Hepatic stellate cell (primary cell): Measurements from ENCODE around the gene FCRLB.
"Not testable (repeated sequence)": the region's sequence is repeated elsewhere in the genome, so short reads cannot be mapped to it uniquely, and the experiment has no call there.

Experiments
- DNase-seq: peaks from one replicate; pipeline ENCODE4 v3.0.0; 2011; ENCODE audit warnings: low spot score

FCRLB gene

DNA sequence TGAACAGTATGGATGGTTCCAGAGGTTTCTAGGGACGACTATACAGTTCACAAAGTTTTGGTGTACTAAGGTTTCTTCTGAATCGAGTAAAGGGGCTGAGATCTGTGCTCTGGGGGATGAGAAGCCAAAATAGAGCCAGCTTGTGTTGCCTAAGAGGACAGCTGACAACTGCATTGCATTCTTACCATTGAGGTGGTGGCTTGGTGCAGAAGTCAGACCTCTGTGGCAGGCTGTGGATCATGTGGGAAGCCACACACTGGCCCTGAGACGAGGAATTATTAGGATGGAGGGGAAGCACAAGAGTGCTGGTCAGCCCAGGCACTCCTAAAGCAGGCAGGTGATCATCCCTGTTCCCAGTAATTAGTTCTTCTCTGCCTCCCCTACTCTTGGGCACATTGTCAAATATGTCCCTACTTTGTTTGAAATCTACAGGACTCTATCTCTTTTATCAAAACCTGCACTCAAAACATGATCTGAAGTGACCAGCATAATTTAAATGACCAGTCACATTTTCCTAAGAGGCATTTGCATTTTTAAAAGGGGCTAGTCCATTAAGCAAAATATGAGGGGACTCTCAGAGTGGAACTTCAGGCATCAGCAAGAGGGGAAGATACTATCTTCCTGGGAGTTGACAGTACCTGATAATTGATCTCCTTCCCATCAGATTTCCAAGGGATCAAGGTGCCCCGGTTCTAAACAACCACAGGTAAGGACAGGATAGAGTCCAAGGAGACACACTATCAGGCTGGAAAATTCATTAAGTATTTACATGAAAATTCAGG lies at the start of gene FCRLB:
TSS of gene FCRLB (plus strand) at position 589 of the 782 bp plus-strand sequence. CDS start 1,129 bp downstream, outside the sequence.
- no peak for DNase-seq

GRCh38 chr1:161673437-161673836 lies 47.9 kb upstream of the FCRLB start:
- not testable (repeated sequence) for DNase-seq

GRCh38 chr1:161674447-161674846 lies 46.9 kb upstream of the FCRLB start:
- not testable (repeated sequence) for DNase-seq

- not testable (repeated sequence) for DNase-seq
Measured at GRCh38 chr1:161674908-161675307, 46.4 kb upstream of the FCRLB start.

DNA sequence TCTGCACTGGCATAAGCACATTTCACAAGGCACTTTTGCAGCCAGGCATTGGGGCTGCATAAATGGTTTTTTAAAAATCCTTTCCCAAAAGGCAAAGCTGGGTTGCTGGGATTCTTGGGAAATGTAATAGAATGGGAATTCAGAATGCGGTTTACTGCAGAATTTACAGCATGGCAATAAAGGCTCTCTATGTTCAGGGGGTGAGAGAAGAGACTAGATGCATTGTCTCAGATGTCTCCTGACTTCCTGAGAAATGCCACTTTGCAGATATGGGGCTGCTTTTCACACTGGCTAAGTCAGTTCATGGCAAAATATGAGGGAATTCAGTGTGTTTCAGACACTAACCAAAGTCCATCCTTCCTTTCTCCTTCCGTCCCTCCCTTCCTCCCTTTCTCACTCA lies 44.9 kb upstream of the FCRLB start:
- DNase-seq = no peak

DNA sequence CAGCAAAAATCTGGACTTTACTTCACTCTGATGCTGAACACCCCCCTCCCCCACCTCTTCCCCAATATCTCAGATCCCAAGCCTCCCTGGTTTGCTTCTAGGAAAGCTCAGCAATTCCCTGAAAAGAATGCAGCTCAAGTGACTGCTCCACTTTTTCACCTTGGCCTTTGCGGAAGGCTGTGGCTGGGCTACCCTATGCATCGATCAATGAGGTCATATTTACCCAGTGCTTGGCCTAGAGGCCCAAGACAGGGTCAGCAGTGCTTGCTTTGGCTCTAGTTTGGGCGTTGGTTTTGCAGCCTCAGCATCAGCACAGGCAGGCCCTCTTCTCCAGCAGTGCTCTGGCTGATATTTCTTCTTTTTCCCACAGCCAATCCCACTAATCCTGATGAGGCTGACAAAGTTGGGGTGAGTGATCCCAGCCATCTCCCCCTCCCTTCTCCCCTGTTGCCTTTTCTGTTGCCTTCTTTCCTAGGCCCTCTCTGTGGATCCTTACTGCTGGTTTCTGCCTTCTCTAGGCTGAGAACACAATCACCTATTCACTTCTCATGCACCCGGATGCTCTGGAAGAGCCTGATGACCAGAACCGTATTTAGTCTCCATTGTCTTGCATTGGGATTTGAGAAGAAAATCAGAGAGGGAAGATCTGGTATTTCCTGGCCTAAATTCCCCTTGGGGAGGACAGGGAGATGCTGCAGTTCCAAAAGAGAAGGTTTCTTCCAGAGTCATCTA lies 44.2 kb upstream of the FCRLB start:
- no peak for DNase-seq

DNA sequence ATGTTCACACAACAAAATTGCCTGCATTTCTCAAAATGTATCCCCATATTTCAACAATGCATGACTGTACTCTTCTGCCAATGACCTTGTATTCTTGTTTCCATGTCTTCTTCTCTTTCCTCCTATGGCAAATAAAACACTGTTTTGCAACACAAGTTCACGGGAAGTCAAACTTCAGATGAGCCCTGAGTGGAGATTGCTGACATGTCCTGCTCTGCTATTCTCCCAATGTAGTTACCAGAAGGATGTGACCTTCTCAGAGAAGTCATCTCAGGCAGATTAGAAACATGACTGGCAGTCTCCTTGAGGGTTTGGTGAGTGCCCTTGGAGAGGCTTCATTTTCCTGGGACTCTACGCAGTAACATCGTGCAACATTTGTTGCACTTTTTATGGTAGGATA lies 42.8 kb upstream of the FCRLB start:
- no peak for DNase-seq

DNA sequence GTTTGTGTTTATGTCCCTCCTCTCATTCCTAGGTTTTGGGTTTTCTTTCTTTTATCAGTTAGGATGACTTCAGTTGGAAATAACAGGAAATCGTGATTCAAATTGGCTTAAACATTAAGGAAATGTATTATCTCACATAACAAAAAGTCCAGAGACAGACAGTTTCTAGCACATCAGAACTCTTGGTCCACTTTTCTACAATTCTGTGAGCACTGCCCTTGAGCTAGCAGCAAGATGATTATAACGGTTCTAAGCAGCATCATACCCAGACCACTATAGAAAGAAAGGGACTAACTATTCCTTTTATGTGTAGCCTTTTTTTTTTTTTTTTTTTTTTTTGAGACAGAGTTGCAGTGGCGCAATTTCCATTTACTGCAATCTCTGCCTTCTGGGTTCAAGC lies 39.5 kb upstream of the FCRLB start:
- DNase-seq = no peak

DNA sequence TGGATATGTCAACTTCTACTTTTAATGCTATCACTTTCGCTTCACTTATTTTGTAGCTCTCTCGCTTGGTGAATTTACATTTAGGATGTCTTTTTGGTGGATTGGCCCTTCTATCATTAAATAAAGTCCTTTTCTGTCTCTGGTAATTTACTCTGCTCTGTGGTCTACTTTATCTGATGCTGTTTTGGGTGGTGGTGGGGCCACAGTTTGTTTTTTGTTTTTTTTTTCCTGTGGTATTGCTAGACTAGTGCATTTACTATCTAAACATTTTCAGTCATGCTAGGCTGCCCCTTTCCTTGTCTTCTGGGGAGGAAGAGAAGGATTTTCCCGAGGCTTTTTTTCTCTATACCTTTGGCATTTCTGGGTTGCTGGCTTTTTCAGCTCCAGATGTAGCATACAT lies 32.4 kb upstream of the FCRLB start:
- DNase-seq = no peak

GRCh38 chr1:161691846-161692245 lies 29.5 kb upstream of the FCRLB start:
- no peak for DNase-seq

- DNase-seq = not testable (repeated sequence)
Measured at GRCh38 chr1:161693020-161693712, 28.2 kb upstream of the FCRLB start.

- DNase-seq = not testable (repeated sequence)
Measured at GRCh38 chr1:161698302-161698701, 23.0 kb upstream of the FCRLB start.

GRCh38 chr1:161702250-161702649 lies 19.1 kb upstream of the FCRLB start:
- DNase-seq = no peak

GRCh38 chr1:161705537-161705936 lies 15.8 kb upstream of the FCRLB start:
- DNase-seq = no peak

- DNase-seq = no peak
Measured at GRCh38 chr1:161706113-161706481, 15.2 kb upstream of the FCRLB start.

DNA sequence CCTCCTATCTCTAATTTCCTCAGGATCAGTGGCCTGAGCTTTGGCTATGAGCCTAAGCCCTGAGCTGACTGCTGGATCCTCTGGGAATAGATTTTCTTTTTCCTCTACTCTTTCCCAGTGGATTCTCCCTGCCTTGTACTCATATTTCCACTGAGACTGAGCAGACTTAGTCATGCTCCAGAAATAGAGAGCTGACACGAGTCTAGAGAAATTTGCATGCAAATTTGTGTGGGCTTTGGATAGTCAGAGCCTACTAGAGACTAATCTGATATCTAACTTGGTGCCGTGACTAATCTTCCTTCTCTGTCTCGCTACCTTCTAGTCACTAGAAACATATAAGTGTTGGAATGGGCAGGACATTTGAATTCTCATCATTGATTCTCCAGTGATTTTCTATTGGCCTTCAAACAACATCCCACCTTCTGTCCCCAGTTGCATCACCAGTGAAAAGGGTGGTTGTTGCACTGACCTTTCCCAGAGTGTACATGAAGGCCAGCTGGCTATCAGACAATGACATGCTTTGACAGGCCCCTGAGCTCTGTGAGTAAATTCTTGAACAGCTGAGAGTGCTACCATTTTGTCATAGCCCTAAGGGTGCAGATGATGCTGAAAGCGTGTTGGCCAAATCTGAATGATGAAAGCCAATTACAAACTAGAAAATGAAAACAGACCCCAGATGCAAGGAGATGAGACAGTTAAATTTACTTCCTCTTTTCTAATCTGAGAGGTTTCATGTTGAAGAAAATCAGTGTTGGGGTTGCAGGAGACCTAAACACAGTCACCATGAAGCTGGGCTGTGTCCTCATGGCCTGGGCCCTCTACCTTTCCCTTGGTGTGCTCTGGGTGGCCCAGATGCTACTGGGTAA lies 14.6 kb upstream of the FCRLB start, which contains the start of gene FCRLA:
TSS of gene FCRLA (plus strand) at position 748 of the 866 bp plus-strand sequence. CDS start at position 784, 36 bp downstream.
- DNase-seq = peak; percentile 63

- DNase-seq = no peak
Measured at GRCh38 chr1:161707503-161707902, 13.8 kb upstream of the FCRLB start.

GRCh38 chr1:161709373-161709772 lies 12.0 kb upstream of the FCRLB start:
- no peak for DNase-seq

DNA sequence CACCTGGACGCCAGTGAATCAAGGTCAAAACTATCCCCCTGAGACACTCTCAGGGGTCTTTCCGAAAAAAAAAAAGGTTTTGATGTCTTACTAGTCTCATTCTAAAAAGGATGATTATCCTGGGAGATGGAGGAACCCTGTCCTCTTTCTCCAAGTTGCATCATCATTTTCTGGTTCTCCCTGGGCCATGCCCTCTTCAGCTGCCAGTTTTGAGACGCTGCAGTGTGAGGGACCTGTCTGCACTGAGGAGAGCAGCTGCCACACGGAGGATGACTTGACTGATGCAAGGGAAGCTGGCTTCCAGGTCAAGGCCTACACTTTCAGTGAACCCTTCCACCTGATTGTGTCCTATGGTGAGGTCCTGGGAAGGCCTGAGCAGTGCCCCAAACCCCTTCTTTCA lies 10.8 kb upstream of the FCRLB start:
- no peak for DNase-seq

DNA sequence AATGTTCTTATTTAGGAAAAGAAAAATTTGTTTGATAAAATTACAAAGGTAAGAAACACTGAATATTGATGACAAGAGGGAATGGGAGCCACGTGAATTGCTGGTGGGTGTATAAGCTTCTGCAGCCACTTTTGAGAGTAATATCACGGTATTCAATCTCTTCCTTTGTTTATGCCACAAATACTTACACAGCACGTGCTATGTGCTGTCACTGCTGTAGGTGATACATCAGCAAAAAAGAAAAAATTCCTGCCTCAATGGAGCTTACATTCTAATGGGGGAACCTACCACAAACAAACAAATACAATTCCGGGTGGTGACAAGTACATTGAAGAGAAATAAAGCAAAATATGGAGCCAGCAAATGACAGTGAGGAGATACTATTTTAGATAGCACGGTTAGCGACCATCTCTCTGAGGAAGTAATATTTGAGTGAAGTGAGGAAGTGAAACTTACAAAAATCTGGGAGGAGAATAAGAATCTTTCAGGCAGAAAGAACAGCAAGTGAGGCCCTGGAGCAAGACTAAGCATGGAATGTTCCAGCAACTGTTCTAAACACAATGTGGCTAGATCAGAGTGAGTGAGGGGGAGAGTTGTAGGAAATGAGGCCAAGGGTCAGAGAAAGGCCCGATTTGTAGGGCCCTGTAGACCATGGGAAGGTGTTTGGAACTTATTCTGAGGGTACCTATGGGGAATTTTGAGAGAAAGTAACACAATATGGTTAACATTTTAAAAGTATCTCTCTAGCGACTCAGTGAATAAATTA lies 2.6 kb upstream of the FCRLB start:
- DNase-seq = no peak

DNA sequence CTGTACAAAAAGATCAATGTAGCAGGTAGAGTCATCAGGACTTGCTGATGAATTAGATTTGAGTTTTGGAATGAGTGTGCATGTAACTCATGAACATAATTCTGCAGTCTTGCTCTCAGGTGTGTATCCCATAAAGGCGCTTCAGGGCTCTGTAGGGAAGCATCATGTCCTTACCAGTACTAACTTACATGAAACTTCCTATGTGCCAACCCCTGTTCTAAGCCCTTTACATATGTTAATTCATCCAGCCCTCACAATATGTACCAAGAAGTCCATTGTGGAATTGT lies 2.1 kb upstream of the FCRLB start:
- DNase-seq = no peak
